ENCODE results near the gene MYO7A. TPM values are rescaled to one million over a fixed set of nuclear protein-coding genes. Genes with fewer than 3 reads are reported as not detected.

Gene MYO7A
- total RNA-seq, 1 donor from 2014 or later = 0.47 TPM

GRCh38 chr11:77186302-77186701 is 58.3 kb downstream of the MYO7A start:
- no peak for DNase-seq

- no peak for DNase-seq
Observed at GRCh38 chr11:77187111-77187750, 59.2 kb downstream of the MYO7A start.

- DNase-seq = peak; percentile 36
Observed at GRCh38 chr11:77187776-77188632, 60.0 kb downstream of the MYO7A start.

GRCh38 chr11:77188633-77189491 is 60.8 kb downstream of the MYO7A start:
- DNase-seq = no peak

- DNase-seq = no peak
Observed at GRCh38 chr11:77189588-77190210, 61.7 kb downstream of the MYO7A start.

GRCh38 chr11:77190331-77191075 is 62.5 kb downstream of the MYO7A start:
- DNase-seq = no peak

- DNase-seq = peak; percentile 55
Observed at GRCh38 chr11:77191429-77191822, 63.4 kb downstream of the MYO7A start.

GRCh38 chr11:77191823-77192495 is 63.9 kb downstream of the MYO7A start:
- DNase-seq = no peak

GRCh38 chr11:77193167-77193566 is 65.1 kb downstream of the MYO7A start:
- DNase-seq = no peak

- no peak for DNase-seq
Observed at GRCh38 chr11:77193911-77194830, 66.1 kb downstream of the MYO7A start.

- no peak for DNase-seq
Observed at GRCh38 chr11:77195071-77195755, 67.2 kb downstream of the MYO7A start.

- no peak for DNase-seq
Observed at GRCh38 chr11:77196961-77197360, 68.9 kb downstream of the MYO7A start.

- DNase-seq = no peak
Observed at GRCh38 chr11:77197626-77198320, 69.7 kb downstream of the MYO7A start.

GRCh38 chr11:77198440-77198849 is 70.4 kb downstream of the MYO7A start:
- no peak for DNase-seq

- DNase-seq = no peak
Observed at GRCh38 chr11:77199137-77199745, 71.2 kb downstream of the MYO7A start.

- DNase-seq = no peak
Observed at GRCh38 chr11:77200351-77201268, 72.6 kb downstream of the MYO7A start.

GRCh38 chr11:77201370-77201769 is 73.3 kb downstream of the MYO7A start:
- DNase-seq = no peak
